Activated T-helper 2 cell treated with anti-CD3 and anti-CD28 coated beads, Interferon-gamma antibody, Interleukin-2, Interleukin-4, amounts not matched to agents 10 μg/mL and 5 μg/mL and 100 μg/mL, durations not matched to agents 14 hours and 24 hours and 36 hours (primary cell): ENCODE measurements around the gene GRIN3B. TPM values are rescaled to one million over a fixed set of nuclear protein-coding genes. Genes with fewer than 3 reads are reported as not detected.

Experiments
- DNase-seq: peaks from one replicate; pipeline ENCODE4 v3.0.0; 2021; ENCODE audit warnings: low spot score
- H3K27ac Mint-ChIP-seq: one replicate; pipeline ENCODE4 v1.8.0; 2021; ENCODE audit warnings: mixed read lengths
- H3K27me3 Mint-ChIP-seq: one replicate; pipeline ENCODE4 v1.8.0; 2021; ENCODE audit warnings: low read depth, mixed read lengths
- H3K36me3 Mint-ChIP-seq: one replicate; pipeline ENCODE4 v1.8.0; 2021; ENCODE audit warnings: low read depth, mixed read lengths
- H3K4me1 Mint-ChIP-seq: one replicate; pipeline ENCODE4 v1.8.0; 2021; ENCODE audit warnings: low read depth, mixed read lengths
- H3K4me3 Mint-ChIP-seq: one replicate; pipeline ENCODE4 v1.8.0; 2021; ENCODE audit warnings: low read depth, mild to moderate bottlenecking, moderate library complexity, mixed read lengths
- H3K9me3 Mint-ChIP-seq: one replicate; pipeline ENCODE4 v1.8.0; 2021; ENCODE audit warnings: mixed read lengths
- intact Hi-C: fragments of 100-400 bp; cut with micrococcal nuclease; formaldehyde crosslinking; loops from one replicate; pipeline ENCODE4 v1.15.1; 2023
- total RNA-seq: library from RNA; stranded (reverse); gene quantifications from 2 replicates; pipeline ENCODE4 v1.2.3, GENCODE V29; 2022

GRIN3B gene
- total RNA-seq, 1 donor from 2014 or later, result not detected

DNA sequence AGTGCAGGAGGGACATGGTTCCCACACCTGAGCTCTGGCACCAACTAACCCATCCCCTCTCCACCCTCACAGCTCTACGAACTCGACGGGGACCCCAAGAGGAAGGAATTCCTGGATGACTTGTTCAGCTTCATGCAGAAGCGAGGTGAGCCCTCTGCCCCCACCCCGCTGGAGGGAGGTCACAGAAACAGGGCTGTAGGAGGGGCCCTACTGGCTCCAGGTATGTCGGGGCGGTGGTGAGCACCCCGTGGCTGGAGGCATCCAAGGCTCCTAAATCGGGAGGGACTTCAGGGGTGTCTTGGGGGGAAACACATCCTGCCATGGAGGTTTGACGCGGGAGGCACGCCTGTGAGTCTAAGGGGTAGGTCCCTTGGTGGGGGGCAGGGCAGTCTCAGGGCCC, 40.2 kb upstream of the GRIN3B start:
- no peaks in the 10 kb centered on the region for H3K9me3 Mint-ChIP-seq
- H3K4me3 Mint-ChIP-seq, result no peak overlapping the region
- H3K4me1 Mint-ChIP-seq, result peaks cover 7% of the 10 kb centered on the region
- DNase-seq, result no peak
- intact Hi-C loops, result no loop called here
- H3K27ac Mint-ChIP-seq, result no peak overlapping the region
- H3K36me3 Mint-ChIP-seq, result peaks cover 6% of the 10 kb centered on the region
- no peaks in the 10 kb centered on the region for H3K27me3 Mint-ChIP-seq

- peaks cover 7% of the 10 kb centered on the region for H3K4me1 Mint-ChIP-seq
- H3K9me3 Mint-ChIP-seq, result no peaks in the 10 kb centered on the region
- H3K36me3 Mint-ChIP-seq, result peaks cover 11% of the 10 kb centered on the region
- DNase-seq, result no peak
- H3K27me3 Mint-ChIP-seq, result no peaks in the 10 kb centered on the region
- intact Hi-C loops, result no loop called here
- no peak overlapping the region for H3K4me3 Mint-ChIP-seq
- no peak overlapping the region for H3K27ac Mint-ChIP-seq
These were observed 39.6 kb upstream of the GRIN3B start for GRCh38 chr19:960601-960938.

GRCh38 chr19:961866-962620, 38.2 kb upstream of the GRIN3B start:
- Mint-ChIP-seq H3K27me3 (no peaks in the 10 kb centered on the region), H3K27ac (peak overlapping the region; percentile 42), H3K4me1 (peaks cover 7% of the 10 kb centered on the region), H3K4me3 (no peak overlapping the region), H3K36me3 (peaks cover 19% of the 10 kb centered on the region), H3K9me3 (no peaks in the 10 kb centered on the region)
- intact Hi-C loops, result no loop called here
- no peak for DNase-seq

DNA sequence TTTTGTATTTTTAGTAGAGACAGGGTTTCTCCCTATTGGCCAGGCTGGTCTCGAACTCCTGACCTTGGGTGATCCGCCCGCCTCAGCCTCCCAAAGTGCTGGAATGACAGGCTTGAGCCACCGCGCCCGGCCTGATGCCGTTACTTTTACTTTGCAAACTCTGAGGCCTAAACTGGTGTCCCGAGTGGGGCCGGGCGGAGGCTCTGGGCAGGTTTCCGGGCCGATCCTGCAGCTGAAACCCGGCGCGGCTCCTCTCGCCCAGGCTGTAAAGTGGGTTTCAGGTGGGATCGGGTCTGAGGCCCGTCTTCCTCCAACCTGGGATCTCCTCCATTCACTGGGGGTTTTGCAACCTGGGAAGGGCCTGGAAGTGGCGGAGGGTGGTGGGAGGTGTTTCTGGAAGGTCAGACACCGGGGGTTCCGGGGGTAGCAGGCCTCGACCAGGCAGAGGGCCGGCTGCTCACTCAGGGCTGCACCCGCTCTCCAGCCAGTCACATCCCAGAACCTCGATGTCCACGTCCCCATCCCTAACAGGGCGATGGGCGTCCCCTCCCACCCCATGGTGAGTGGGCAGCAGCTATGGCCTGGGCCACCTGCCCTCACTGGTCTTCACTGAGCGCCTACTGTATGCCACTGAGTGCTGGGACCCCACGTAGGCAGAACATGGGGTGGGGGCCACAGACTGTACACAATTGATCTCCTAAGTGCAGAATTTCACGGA, 37.4 kb upstream of the GRIN3B start:
- no peak overlapping the region for H3K27ac Mint-ChIP-seq
- H3K36me3 Mint-ChIP-seq, result peaks cover 23% of the 10 kb centered on the region
- H3K4me3 Mint-ChIP-seq, result no peak overlapping the region
- no peak for DNase-seq
- intact Hi-C loops, result no loop called here
- no peaks in the 10 kb centered on the region for H3K9me3 Mint-ChIP-seq
- H3K4me1 Mint-ChIP-seq, result peaks cover 7% of the 10 kb centered on the region
- no peaks in the 10 kb centered on the region for H3K27me3 Mint-ChIP-seq

DNA sequence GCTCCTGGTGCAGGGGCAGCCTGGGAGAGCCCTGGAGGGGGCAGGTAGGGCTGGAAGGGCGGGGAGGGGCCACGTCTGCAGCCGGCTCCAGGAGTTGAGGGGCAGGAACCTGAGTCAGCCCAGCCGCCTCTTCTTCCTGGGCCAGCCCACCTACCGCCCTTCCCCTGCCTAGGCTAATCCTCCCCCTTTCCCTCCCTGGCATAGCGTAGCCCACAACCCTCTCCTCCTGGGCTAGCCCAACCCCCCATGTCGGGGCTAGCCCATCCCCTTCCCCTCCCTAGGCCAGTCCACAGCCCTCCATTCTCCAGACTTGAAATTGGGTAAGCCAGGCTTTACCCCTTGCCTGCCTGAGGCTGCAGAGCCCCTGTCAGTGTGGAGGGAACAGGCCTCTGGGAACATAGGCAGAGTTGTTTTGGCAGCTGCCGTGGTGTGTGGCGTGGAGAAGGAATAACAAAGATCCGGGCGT, 36.7 kb upstream of the GRIN3B start:
- Mint-ChIP-seq H3K36me3 (peaks cover 28% of the 10 kb centered on the region), H3K9me3 (no peaks in the 10 kb centered on the region), H3K4me3 (no peak overlapping the region), H3K27ac (no peak overlapping the region), H3K4me1 (peaks cover 7% of the 10 kb centered on the region), H3K27me3 (no peaks in the 10 kb centered on the region)
- DNase-seq, result no peak
- intact Hi-C loops, result no loop called here

DNA sequence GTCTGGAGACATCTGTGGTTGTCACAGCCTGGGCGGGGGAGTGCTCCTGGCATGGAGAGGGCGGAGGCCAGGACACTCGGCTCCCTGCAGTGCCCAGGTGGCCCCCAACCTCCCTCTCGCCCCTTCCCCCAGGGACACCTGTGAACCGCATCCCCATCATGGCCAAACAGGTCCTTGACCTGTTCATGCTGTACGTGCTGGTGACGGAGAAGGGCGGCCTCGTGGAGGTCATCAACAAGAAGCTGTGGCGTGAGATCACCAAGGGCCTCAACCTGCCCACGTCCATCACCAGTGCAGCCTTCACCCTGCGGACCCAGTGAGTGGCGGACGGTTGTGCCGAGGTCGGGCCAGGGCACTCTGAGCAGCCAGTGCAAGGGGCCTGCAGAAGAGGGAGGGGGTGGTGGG, 36.1 kb upstream of the GRIN3B start:
- intact Hi-C loops, result no loop called here
- Mint-ChIP-seq H3K4me3 (no peak overlapping the region), H3K4me1 (peaks cover 5% of the 10 kb centered on the region), H3K27ac (no peak overlapping the region), H3K27me3 (no peaks in the 10 kb centered on the region), H3K9me3 (no peaks in the 10 kb centered on the region), H3K36me3 (peaks cover 33% of the 10 kb centered on the region)
- no peak for DNase-seq

DNA sequence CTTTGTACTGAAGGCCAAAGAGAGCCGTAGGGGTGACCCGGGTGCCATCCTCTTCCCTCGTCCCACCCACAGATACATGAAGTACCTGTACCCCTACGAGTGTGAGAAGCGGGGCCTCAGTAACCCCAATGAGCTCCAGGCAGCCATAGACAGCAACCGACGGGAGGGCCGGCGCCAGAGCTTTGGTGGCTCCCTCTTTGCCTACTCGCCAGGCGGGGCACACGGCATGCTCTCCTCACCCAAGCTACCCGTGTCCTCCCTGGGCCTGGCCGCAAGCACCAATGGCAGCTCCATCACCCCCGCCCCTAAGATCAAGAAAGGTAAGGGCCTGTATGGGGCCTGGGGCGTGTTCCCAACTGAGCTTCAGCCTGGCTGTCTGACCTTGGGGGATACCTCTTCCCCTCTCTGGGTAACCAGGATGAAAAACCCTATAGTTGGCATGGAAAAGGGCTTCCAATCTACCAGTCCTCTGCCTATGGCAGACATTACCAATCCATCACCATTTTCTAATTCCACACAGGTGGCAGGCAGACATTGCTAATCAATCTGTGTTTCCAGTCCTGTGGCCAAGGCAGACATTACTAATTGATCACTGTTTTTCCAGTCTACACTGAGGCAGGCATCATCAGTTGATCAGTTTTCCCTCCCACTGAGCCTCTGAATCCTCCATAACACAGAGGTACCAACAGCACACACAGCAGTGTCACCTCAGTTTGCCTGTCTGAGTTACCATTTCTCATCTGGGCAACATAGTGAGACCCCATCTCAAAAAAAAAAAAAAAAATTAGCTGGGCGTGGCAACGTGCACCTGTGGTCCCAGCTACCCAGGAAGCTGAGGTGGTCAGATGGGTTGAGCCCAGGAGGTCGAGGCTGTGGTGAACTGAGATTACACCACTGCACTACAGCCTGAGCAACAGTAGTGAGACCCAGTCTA, 35.2 kb upstream of the GRIN3B start:
- intact Hi-C loops, result no loop called here
- Mint-ChIP-seq H3K36me3 (peaks cover 37% of the 10 kb centered on the region), H3K4me1 (peaks cover 5% of the 10 kb centered on the region), H3K27me3 (no peaks in the 10 kb centered on the region), H3K4me3 (no peak overlapping the region), H3K9me3 (no peaks in the 10 kb centered on the region), H3K27ac (no peak overlapping the region)
- no peak for DNase-seq

DNA sequence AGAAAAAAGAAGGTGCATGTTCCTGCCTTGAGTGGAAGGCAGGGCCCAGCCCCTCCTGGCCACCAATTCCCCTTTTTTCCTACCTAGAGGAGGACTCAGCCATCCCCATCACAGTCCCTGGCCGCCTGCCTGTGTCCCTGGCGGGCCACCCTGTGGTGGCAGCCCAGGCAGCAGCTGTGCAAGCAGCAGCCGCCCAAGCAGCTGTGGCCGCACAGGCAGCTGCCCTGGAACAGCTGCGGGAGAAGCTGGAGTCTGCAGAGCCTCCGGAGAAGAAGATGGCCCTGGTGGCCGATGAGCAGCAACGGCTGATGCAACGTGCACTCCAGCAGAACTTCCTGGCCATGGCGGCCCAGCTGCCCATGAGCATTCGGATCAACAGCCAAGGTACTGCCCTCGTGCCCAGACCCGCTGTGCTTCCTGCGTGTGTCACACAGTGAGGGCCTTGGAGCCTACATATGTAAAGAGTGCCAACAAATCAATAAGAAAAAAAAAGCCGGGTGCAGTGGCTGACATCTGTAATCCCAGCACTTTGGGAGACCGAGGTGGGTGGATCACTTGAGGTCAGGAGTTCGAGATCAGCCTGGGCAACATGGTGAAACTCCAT, 33.6 kb upstream of the GRIN3B start:
- Mint-ChIP-seq H3K9me3 (peaks cover 5% of the 10 kb centered on the region), H3K4me3 (no peak overlapping the region), H3K36me3 (peaks cover 52% of the 10 kb centered on the region), H3K27ac (no peak overlapping the region), H3K27me3 (no peaks in the 10 kb centered on the region), H3K4me1 (peaks cover 5% of the 10 kb centered on the region)
- intact Hi-C loops, result no loop called here
- no peak for DNase-seq

- no peak overlapping the region for H3K27ac Mint-ChIP-seq
- H3K9me3 Mint-ChIP-seq, result peaks cover 5% of the 10 kb centered on the region
- intact Hi-C loops, result no loop called here
- H3K4me3 Mint-ChIP-seq, result no peak overlapping the region
- no peak for DNase-seq
- H3K27me3 Mint-ChIP-seq, result no peaks in the 10 kb centered on the region
- H3K4me1 Mint-ChIP-seq, result no peaks in the 10 kb centered on the region
- H3K36me3 Mint-ChIP-seq, result peaks cover 49% of the 10 kb centered on the region
These were observed 29.5 kb upstream of the GRIN3B start for GRCh38 chr19:970695-971094.

- no peak overlapping the region for H3K27ac Mint-ChIP-seq
- intact Hi-C loops, result no loop called here
- no peak for DNase-seq
- no peak overlapping the region for H3K4me3 Mint-ChIP-seq
- H3K9me3 Mint-ChIP-seq, result peaks cover 5% of the 10 kb centered on the region
- peaks cover 44% of the 10 kb centered on the region for H3K36me3 Mint-ChIP-seq
- H3K4me1 Mint-ChIP-seq, result no peaks in the 10 kb centered on the region
- H3K27me3 Mint-ChIP-seq, result no peaks in the 10 kb centered on the region
These were observed 28.4 kb upstream of the GRIN3B start for GRCh38 chr19:971795-972194.

- Mint-ChIP-seq H3K9me3 (peaks cover 5% of the 10 kb centered on the region), H3K27ac (no peak overlapping the region), H3K27me3 (no peaks in the 10 kb centered on the region), H3K4me1 (no peaks in the 10 kb centered on the region), H3K36me3 (peaks cover 40% of the 10 kb centered on the region), H3K4me3 (no peak overlapping the region)
- DNase-seq, result no peak
- intact Hi-C loops, result no loop called here
These were observed 27.9 kb upstream of the GRIN3B start for GRCh38 chr19:972281-972680.

- Mint-ChIP-seq H3K27ac (no peak overlapping the region), H3K27me3 (no peaks in the 10 kb centered on the region), H3K4me1 (no peaks in the 10 kb centered on the region), H3K4me3 (no peak overlapping the region), H3K36me3 (peaks cover 29% of the 10 kb centered on the region), H3K9me3 (peaks cover 5% of the 10 kb centered on the region)
- intact Hi-C loops, result no loop called here
- no peak for DNase-seq
These were observed 26.3 kb upstream of the GRIN3B start for GRCh38 chr19:973726-974563.
